Spleen (tissue), 11 donors: ENCODE data around the gene ATP2B2. TPM values are rescaled to one million over a fixed set of nuclear protein-coding genes. Genes with fewer than 3 reads are reported as not detected.

Experiments used
- DNase-seq: peaks from one replicate; pipeline ENCODE4 v3.0.0-alpha.2; 2020
- H3K27ac ChIP-seq, 8 donors: fragments of 200-600 bp; sonication (generic) in 7 of 8; 1 replicate in 4 of 8; 2 replicates in 4 of 8; pipeline versions ENCODE4 v1.5.0 to v1.8.0; 2016 to 2021; ENCODE audit warnings: inconsistent platforms in 4 of 8, mild to moderate bottlenecking in 4 of 8, moderate library complexity in 1 of 8
- H3K27me3 ChIP-seq, 7 donors: fragments of 200-600 bp; sonication (generic) in 6 of 7; replicated peaks in 1 of 7; 1 replicate in 4 of 7; 2 replicates in 3 of 7; pipeline versions ENCODE4 v1.5.0 to v1.8.0; 2016 to 2021; ENCODE audit warnings: inconsistent platforms in 3 of 7, mild to moderate bottlenecking in 1 of 7
- H3K36me3 ChIP-seq, 6 donors: fragments of 200-600 bp; sonication (generic) in 5 of 6; 1 replicate in 4 of 6; 2 replicates in 2 of 6; pipeline versions ENCODE4 v1.5.0 to v1.8.0; 2016 to 2021; ENCODE audit warnings: inconsistent platforms in 2 of 6
- H3K4me1 ChIP-seq, 6 donors: fragments of 200-600 bp; sonication (generic) in 5 of 6; 1 replicate in 3 of 6; 2 replicates in 3 of 6; pipeline versions ENCODE4 v1.5.0 to v1.8.0; 2016 to 2021; ENCODE audit warnings: inconsistent platforms in 3 of 6
- H3K4me3 ChIP-seq, 8 donors: fragments of 200-600 bp; sonication (generic) in 7 of 8; 1 replicate in 4 of 8; 2 replicates in 4 of 8; pipeline versions ENCODE4 v1.5.0 to v1.8.0; 2016 to 2021; ENCODE audit warnings: inconsistent platforms in 4 of 8, mild to moderate bottlenecking in 4 of 8, moderate library complexity in 2 of 8
- H3K9me3 ChIP-seq, 8 donors: fragments of 200-600 bp; sonication (generic) in 7 of 8; 1 replicate in 4 of 8; 2 replicates in 4 of 8; pipeline versions ENCODE4 v1.5.0 to v1.8.0; 2016 to 2021; ENCODE audit warnings: inconsistent platforms in 4 of 8
- POLR2A ChIP-seq, 3 donors: fragments of 450-650 bp; IDR thresholded peaks; one replicate each; pipeline ENCODE4 v1.5.1; 2017; ENCODE audit warnings: antibody characterized with exemption in 3 of 3, mild to moderate bottlenecking in 1 of 3
- POLR2AphosphoS5 ChIP-seq, 3 donors: sonication (generic); formaldehyde crosslinking; IDR thresholded peaks; one replicate each; pipeline ENCODE4 v1.5.1; 2017; ENCODE audit warnings: antibody characterized with exemption in 3 of 3
- WGBS, 5 donors: extraction: QIAGEN DNeasy Blood & Tissue Kit in 3 of 5; methylation state at CpG; one replicate each; pipeline versions ENCODE4 v1.1.5 to v1.1.7; 2013 to 2018; 5-methylcytosine and 5-hydroxymethylcytosine counted together
- intact Hi-C: fragments of 100-400 bp; cut with DNase I; formaldehyde crosslinking; loops from one replicate; pipeline ENCODE4 v1.15.0; 2023; ENCODE audit warnings: low total_unique reads
- polyA plus RNA-seq, 3 donors: library from polyadenylated mRNA; stranded (reverse); fragments of 200-250 nt; gene quantifications; one replicate each; pipeline ENCODE4 v1.2.1, GENCODE V29; 2013
- total RNA-seq, 7 donors: library from RNA; depleted of rRNA in 3 of 7; stranded (reverse); fragments of >200 nt in 3 of 7; fragmentation: NEBNext Ultra II Directional in 4 of 7; extraction: Animal tissue kit (Norgen Biotek cat#: 25700) in 4 of 7; gene quantifications; one replicate each; pipeline versions ENCODE4 v1.1.0 to v1.2.1, GENCODE V29; 2016 to 2021
- TF ChIP-seq, protein P1 (sequence below), 11 experiments: fragments of 200-600 bp in 7 of 11; fragments of 450-650 bp in 4 of 11; sonication (generic) in 4 of 11; IDR thresholded peaks in 8 of 11; conservative IDR thresholded peaks in 3 of 11; 1 replicate in 7 of 11; 2 replicates in 4 of 11; pipeline versions ENCODE4 v1.4.0 to v1.8.0; 2016 to 2021; ENCODE audit warnings: antibody characterized with exemption in 11 of 11, inconsistent platforms in 4 of 11, mild to moderate bottlenecking in 1 of 11
- donor health status: healthy with polysubstance abuse.
- donor health status: DM: no; HTN: no; CAD: no; lungs with moderate emphysema.
- donor health status: DM: no; HTN: no; CAD: no.
- donor health status: Bipolar disorder and iron deficiency.
- donor health status: healthy.
- donor health status: DM: no; HTN: no; CAD: no.
- donor health status: DM: yes; HTN: yes; CAD: no.

ATP2B2 gene
- total and polyA plus RNA-seq, 10 donors: 0.02 to 1.5 (median 0.24) TPM; not detected in 2

GRCh38 chr3:10528046-10528445, 22.7 kb upstream of the ATP2B2 start:
- Histone ChIP-seq H3K27me3 (peaks cover 0 to 40% (median 4%) of the 10 kb centered on the region in 7 donors), H3K4me3 (no peak overlapping the region), H3K36me3 (no peaks in the 10 kb centered on the region), H3K27ac (no peak overlapping the region), H3K4me1 (no peaks in the 10 kb centered on the region), H3K9me3 (no peaks in the 10 kb centered on the region)
- TF ChIP-seq, protein P1, sequence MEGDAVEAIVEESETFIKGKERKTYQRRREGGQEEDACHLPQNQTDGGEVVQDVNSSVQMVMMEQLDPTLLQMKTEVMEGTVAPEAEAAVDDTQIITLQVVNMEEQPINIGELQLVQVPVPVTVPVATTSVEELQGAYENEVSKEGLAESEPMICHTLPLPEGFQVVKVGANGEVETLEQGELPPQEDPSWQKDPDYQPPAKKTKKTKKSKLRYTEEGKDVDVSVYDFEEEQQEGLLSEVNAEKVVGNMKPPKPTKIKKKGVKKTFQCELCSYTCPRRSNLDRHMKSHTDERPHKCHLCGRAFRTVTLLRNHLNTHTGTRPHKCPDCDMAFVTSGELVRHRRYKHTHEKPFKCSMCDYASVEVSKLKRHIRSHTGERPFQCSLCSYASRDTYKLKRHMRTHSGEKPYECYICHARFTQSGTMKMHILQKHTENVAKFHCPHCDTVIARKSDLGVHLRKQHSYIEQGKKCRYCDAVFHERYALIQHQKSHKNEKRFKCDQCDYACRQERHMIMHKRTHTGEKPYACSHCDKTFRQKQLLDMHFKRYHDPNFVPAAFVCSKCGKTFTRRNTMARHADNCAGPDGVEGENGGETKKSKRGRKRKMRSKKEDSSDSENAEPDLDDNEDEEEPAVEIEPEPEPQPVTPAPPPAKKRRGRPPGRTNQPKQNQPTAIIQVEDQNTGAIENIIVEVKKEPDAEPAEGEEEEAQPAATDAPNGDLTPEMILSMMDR (IDR thresholded peaks at IDR 0.05 in 8 of 11, conservative IDR thresholded peaks at IDR 0.05 in 3 of 11): no peak
- TF ChIP-seq POLR2AphosphoS5 (IDR thresholded peaks at IDR 0.05) (no peak), POLR2A (IDR thresholded peaks at IDR 0.05) (no peak)
- 76 to 82% (median 81%) methylated on average over 7 of the region's 7 CpGs for WGBS, 5 donors
- DNase-seq: no peak
- intact Hi-C loops: no loop called here

DNA sequence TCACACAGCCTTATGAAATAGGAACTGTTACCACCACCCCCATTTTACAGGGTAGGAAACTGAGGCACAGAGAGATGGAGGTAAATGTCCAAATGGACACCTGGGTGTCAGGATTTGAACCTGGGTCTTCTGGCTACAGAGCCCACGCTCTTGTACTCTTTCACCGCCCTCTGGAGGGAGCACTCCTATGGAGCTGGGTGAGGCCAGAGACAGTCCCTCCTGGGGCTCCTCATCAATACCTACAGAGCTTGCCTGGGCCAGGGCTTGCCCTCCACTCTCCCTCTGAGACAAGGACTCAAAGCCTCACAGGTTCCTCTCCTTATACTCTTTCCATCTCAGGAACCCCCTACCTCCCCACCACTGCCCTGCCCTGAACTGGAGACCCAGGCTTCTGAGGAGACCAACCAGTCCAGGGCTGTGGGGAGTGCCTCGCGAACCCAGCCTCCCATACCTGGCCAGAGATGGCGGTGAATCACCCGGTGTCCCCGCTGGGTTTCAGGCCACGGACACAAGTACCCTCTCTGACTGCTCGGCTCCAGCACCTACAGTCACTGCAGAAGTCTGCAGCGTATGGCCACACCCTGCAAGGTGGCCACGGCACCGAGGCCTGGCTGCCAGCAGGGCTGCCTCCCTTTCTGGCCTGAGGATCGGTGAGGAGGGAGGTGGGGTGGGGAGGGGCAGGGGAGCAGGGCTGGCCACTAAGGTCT, 22.1 kb upstream of the ATP2B2 start:
- 81 to 89% (median 86%) methylated on average over 9 to 13 of the region's 13 CpGs for WGBS, 5 donors
- TF ChIP-seq, protein P1 (IDR thresholded peaks at IDR 0.05 in 8 of 11, conservative IDR thresholded peaks at IDR 0.05 in 3 of 11): no peak
- TF ChIP-seq POLR2AphosphoS5 (IDR thresholded peaks at IDR 0.05) (no peak), POLR2A (IDR thresholded peaks at IDR 0.05) (no peak)
- H3K4me1 ChIP-seq: no peaks in the 10 kb centered on the region

DNA sequence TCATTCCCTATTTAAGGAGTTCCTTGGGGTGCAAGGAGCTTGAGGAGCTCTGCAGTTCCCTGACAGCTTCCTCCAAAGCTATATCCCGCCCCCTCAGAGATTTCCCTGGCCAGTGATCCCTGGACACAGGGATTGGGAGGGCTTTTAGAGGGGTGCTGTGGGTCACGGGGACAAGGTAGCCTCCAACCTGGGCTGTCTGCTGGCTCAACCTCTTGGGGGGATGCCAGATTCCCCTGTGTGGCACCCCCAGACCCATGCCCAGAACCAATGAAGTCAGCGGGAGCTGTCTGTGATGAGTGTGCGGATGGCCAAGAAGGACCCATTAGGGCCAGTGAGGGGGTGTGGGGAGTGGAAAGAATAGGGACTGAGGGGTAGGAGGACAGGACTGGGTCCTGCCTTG, 21.0 kb upstream of the ATP2B2 start:
- H3K9me3 ChIP-seq: no peaks in the 10 kb centered on the region
- peaks cover 0 to 43% (median 4%) of the 10 kb centered on the region in 7 donors for H3K27me3 ChIP-seq
- intact Hi-C loops: no loop called here
- no peak overlapping the region for H3K4me3 ChIP-seq
- H3K4me1 ChIP-seq: no peaks in the 10 kb centered on the region
- DNase-seq: no peak
- no peaks in the 10 kb centered on the region for H3K36me3 ChIP-seq
- WGBS, 5 donors: 85 to 92% (median 87%) methylated on average over 4 of the region's 4 CpGs
- TF ChIP-seq POLR2A (IDR thresholded peaks at IDR 0.05) (no peak), POLR2AphosphoS5 (IDR thresholded peaks at IDR 0.05) (no peak)
- TF ChIP-seq, protein P1 (IDR thresholded peaks at IDR 0.05 in 8 of 11, conservative IDR thresholded peaks at IDR 0.05 in 3 of 11): no peak
- no peak overlapping the region for H3K27ac ChIP-seq

More for the DNA sequence above, 22.1 kb upstream of the ATP2B2 start:
- intact Hi-C loops: no loop called here
- H3K4me3 ChIP-seq: no peak overlapping the region
- no peak for DNase-seq
- peaks cover 0 to 43% (median 4%) of the 10 kb centered on the region in 7 donors for H3K27me3 ChIP-seq
- no peak overlapping the region for H3K27ac ChIP-seq
- H3K9me3 ChIP-seq: no peaks in the 10 kb centered on the region
- no peaks in the 10 kb centered on the region for H3K36me3 ChIP-seq

DNA sequence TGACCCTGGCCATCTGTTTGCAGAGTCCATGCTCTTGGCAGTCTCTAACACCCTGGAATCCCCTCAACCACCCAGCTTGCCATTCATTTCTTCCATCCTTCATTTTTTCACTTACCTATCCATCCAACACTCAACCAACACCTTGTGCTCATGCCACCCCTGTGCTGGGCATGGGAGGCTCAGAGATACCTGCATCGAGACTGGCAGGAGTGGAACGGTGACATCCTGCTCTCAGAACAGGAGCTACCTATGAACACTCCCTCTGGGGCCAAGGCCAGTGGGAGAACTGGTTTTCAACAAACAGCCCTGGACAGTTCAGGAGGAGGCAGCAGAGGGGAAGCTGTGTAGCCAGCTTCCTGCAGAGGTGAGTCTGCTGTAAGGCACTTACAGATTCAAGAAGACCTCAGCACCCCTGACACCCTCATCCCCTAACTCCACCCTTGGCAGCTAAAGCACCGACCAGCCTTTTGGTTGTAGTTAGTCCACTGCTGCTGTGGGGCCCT, 19.5 kb upstream of the ATP2B2 start:
- no peak for DNase-seq
- no peak overlapping the region for H3K27ac ChIP-seq
- 61 to 91% (median 85%) methylated on average over 3 of the region's 3 CpGs for WGBS, 5 donors
- H3K36me3 ChIP-seq: no peaks in the 10 kb centered on the region
- no peak overlapping the region for H3K4me3 ChIP-seq
- no peaks in the 10 kb centered on the region for H3K4me1 ChIP-seq
- TF ChIP-seq, protein P1 (IDR thresholded peaks at IDR 0.05 in 8 of 11, conservative IDR thresholded peaks at IDR 0.05 in 3 of 11): no peak
- no peak for TF ChIP-seq POLR2A (IDR thresholded peaks at IDR 0.05)
- no peak for TF ChIP-seq POLR2AphosphoS5 (IDR thresholded peaks at IDR 0.05)
- H3K27me3 ChIP-seq: peaks cover 0 to 43% (median 4%) of the 10 kb centered on the region in 7 donors
- H3K9me3 ChIP-seq: no peaks in the 10 kb centered on the region
- intact Hi-C loops: no loop called here
